Measurements from ENCODE around the gene MTMR3.

DNA sequence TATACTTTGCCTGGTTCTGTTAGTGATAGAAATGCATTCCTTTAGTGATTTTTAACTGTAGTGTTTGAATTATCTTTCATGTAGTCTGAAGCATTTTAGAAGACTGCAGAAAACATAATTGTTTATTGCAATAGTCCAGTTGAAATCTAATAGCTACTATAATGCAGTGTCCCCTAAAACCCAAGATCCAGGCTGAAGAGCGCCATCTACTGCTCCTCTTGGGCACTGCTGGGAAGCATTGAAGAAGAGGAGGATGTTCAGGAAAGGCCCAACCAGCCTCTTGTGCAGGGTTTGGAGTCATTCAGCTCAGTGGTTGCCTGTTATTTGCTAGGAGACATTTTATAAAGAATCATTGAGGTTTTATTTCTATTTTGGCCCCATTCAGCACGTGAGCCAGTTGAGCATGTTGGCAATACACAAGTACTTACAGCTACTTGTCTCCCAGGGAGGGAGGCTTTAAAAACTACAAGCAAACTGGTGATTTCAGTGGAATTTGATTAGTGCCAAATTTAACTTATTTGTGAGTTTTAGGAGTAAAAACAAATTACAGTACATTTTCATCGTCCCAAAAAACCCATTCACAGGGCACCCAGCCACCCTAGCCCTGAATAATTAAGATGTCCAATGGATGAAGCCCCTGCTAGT lies 122.4 kb downstream of the MTMR3 start:
- TF ChIP-seq, protein P1, sequence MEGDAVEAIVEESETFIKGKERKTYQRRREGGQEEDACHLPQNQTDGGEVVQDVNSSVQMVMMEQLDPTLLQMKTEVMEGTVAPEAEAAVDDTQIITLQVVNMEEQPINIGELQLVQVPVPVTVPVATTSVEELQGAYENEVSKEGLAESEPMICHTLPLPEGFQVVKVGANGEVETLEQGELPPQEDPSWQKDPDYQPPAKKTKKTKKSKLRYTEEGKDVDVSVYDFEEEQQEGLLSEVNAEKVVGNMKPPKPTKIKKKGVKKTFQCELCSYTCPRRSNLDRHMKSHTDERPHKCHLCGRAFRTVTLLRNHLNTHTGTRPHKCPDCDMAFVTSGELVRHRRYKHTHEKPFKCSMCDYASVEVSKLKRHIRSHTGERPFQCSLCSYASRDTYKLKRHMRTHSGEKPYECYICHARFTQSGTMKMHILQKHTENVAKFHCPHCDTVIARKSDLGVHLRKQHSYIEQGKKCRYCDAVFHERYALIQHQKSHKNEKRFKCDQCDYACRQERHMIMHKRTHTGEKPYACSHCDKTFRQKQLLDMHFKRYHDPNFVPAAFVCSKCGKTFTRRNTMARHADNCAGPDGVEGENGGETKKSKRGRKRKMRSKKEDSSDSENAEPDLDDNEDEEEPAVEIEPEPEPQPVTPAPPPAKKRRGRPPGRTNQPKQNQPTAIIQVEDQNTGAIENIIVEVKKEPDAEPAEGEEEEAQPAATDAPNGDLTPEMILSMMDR (IDR thresholded peaks at IDR 0.05): peak; percentile 99
- TF ChIP-seq YY1 (IDR thresholded peaks at IDR 0.05; ENCODE audit: low read depth) (no peak), CHD2 (IDR thresholded peaks at IDR 0.05; ENCODE audit: low read length, partially characterized antibody) (no peak), RAD21 (IDR thresholded peaks at IDR 0.05; ENCODE audit: low read length) (peak; percentile 91), EP300 (IDR thresholded peaks at IDR 0.05; ENCODE audit: borderline replicate concordance in 1 of 2, low read depth in 1 of 2, low read length in 1 of 2) (no peak), TAF1 (IDR thresholded peaks at IDR 0.05; ENCODE audit: borderline replicate concordance, low read depth, low read length) (no peak), NFIC (IDR thresholded peaks at IDR 0.05; ENCODE audit: borderline replicate concordance) (no peak), SMC3 (IDR thresholded peaks at IDR 0.05; ENCODE audit: low read depth, low read length) (peak; percentile 78), FOXJ3 (CRISPR knock-in tag; IDR thresholded peaks at IDR 0.05) (no peak), MXI1 (IDR thresholded peaks at IDR 0.05; ENCODE audit: low read depth, low read length) (no peak)
- TF ChIP-seq, protein P2, sequence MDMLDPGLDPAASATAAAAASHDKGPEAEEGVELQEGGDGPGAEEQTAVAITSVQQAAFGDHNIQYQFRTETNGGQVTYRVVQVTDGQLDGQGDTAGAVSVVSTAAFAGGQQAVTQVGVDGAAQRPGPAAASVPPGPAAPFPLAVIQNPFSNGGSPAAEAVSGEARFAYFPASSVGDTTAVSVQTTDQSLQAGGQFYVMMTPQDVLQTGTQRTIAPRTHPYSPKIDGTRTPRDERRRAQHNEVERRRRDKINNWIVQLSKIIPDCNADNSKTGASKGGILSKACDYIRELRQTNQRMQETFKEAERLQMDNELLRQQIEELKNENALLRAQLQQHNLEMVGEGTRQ (IDR thresholded peaks at IDR 0.05; ENCODE audit: borderline replicate concordance, low read depth, low read length): no peak
